Activated CD4-positive, alpha-beta T cell treated with anti-CD3 and anti-CD28 coated beads for 4 hours (primary cell): Measurements from ENCODE around the gene GRM5.

Experiments used
- DNase-seq, 2 donors: peaks; one replicate each; pipeline ENCODE4 v3.0.0-alpha.2; 2020

GRM5 gene

DNA sequence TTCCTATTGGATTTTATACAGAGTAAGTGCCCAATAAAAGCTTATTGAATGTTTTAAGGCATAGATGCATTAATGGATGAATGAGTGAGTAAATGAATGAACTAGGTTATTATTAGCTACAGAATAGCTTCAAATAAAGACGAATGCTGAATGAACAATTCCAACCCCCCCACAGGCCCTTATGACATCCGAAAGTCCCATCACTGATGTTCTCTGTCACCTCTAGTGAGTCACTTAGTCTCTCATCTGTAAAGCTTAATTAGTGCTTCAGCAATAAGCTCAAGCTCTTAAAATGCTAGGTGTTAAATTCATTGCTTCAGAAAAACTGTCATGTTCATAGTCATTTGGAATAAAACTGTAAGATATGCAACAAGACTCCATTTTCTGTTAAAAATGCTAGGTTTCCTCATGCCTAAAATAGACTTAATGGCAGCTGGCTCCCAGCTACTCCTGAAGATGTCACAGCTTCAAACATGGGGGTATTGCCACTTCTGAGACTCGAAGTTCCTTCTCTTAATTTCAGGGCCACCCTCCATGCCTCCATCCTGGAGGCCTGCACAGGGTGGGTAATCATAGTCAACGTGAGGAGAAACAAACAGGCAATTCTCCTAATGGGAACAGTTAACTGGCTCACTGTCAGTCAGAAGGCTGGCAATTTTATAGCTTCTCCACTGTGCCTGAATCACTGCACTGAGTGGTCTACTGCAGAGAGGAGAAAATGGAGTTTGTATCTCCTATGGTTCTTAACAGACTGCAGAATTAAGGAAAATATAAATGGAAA lies 373.3 kb downstream of the GRM5 start:
- no peak for DNase-seq

- DNase-seq = peak in 1 of 2 donors; percentile 1
Observed at GRCh38 chr11:88689548-88690240, 376.1 kb downstream of the GRM5 start.

DNA sequence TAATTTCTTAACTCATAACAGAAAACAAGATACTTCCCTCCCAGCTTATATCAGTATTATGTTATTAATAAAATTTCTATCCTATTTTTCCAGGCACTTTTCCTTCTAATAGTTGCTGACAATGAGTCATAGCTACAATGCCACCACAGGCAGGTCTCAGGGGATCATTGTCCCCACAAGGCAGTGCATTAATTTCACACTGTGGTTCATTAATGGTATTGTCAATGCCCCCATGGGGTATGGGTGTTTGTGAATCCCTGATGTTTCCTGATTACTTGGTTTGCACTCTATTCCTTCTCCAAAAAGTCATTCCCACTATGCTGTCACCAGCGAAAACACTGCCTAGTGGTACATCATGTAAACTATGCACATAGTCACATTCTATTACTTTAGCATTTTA lies 382.8 kb downstream of the GRM5 start:
- DNase-seq = no peak

DNA sequence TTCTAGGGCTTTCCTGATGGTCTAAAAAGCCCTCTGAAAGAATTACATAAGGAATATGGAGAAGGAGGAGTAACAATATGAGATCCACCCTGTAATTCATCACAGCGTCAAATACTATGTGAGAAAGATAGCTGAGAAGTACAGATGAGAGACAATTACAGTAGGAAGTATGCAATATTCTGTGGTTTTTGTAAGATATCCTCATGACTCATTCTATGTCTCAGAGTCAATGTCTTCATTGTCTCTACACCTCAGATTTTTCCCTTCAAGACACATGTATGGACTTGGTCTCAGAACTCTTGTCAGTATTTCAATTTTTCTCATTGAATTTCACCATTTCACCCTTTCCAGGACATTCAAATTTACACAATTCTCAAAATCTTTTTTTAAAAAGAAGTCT lies 385.0 kb downstream of the GRM5 start:
- no peak for DNase-seq

- no peak for DNase-seq
Observed at GRCh38 chr11:88666364-88666763, 399.4 kb downstream of the GRM5 start.

- DNase-seq = no peak
Observed at GRCh38 chr11:88657076-88657738, 408.6 kb downstream of the GRM5 start.

GRCh38 chr11:88656283-88656682 lies 409.5 kb downstream of the GRM5 start:
- DNase-seq = no peak

GRCh38 chr11:88655656-88656055 lies 410.1 kb downstream of the GRM5 start:
- no peak for DNase-seq

DNA sequence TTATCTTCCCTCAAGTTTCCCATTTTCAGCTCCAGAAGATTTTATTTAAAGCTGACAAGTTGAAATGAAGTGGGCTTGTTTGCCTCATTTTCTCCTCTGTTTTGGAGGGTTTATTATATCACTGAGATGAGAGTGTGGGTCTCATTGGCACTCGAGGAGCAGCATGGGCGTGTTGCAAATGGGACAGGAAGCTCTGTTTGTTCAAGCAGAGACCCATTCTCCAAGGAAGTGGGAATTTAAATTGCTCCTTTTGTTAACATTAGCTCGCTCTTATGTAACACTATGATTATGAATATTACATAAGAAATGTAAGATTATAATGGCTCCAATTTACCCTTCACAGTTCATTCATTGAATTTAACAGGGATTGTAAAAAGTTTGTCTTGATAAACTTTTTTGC lies 410.6 kb downstream of the GRM5 start:
- DNase-seq = no peak

GRCh38 chr11:88651556-88651955 lies 414.2 kb downstream of the GRM5 start:
- no peak for DNase-seq

DNA sequence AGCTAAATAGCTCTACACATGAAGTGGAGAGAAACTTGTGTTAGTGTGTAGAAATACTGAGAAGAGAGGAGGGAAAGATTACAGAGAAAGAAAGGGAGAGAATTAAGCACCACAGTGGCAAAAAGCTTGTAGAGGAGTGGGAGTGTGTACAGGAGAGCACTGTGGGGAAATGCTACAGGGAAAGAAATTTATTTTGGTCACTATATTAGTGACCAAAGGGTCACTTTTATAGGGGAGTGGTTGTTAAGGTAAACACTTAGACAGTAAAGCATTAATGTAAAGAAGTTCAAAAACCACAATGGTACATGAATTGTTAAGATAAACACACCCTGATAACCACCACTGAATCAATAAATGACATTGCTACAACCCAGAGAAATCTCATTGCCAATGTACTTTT lies 421.1 kb downstream of the GRM5 start:
- DNase-seq = no peak

DNA sequence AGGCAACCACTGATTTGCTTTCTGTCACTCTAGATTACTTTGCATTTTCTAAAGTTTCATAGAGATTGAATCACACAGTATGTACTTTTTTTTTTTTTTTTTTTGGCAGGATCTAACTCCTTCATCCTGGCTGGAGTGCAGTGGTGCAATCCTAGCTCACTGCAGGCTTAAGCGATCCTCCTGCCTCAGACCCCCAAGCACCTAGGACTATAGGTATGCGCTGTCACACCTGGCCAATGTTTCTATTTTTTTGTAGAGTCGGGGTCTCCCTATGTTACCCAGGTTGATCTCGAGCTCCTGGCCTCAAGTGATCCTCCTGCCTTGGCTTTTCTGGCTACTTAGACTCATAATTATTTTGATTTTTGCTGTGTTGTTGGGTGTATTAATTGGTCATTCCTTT lies 433.6 kb downstream of the GRM5 start:
- DNase-seq = no peak

- DNase-seq = no peak
Observed at GRCh38 chr11:88631497-88631896, 434.3 kb downstream of the GRM5 start.

DNA sequence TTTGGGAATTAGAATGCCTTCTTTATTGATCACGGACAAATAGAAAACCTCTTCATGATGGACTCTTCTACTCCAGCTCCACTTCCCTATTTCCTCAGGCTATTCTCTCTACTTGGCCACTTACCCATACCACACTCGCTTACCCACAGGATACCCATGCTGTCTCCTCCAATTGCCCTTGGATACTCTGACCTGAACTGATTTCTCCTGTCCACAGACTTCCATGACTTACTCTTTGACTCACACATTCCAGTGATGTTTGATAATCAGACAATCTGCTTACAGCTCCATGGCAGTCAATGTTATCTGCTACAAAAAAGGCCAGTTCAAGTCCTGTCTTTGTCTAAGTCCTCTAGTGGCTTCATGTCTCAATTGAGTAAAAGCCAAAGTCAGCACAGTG lies 436.3 kb downstream of the GRM5 start:
- no peak for DNase-seq

DNA sequence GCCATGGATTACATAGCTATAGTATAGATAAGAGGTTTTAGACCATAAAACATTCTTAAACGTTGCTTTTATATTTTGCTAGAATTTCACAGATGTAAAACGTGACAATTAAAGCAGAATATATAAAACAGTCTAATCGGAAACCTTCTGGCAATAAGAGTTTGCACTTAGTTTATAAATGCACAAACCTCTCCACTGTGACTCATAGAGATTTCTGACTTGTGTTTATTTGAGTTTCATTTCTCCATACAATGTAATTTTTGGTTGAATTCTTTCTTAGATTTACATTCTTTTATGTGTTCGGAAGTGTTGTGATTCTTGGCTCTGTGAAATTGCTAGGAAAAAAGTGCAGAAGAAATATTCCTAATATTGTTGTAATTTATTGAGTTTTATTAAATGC lies 439.6 kb downstream of the GRM5 start:
- no peak for DNase-seq

DNA sequence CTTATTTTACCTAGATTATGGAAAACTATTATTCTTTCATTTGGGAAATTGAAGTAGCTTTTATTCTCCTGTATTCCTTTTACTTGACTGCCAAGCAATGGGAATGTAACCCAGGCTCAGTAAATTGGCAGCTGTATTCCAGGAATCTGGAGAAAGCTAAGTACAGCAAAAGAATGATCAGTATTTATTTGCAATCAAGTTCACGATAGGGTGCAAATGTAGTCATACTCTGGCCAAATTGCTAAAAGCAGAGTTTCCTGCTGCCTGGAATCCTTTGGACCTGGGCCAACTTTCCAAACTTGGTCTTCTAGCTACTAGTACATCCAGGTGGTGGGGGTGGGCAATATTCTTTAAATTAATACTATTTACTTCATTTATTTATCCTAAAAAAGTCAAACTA lies 442.3 kb downstream of the GRM5 start:
- no peak for DNase-seq

- DNase-seq = no peak
Observed at GRCh38 chr11:88620568-88621130, 445.1 kb downstream of the GRM5 start.

DNA sequence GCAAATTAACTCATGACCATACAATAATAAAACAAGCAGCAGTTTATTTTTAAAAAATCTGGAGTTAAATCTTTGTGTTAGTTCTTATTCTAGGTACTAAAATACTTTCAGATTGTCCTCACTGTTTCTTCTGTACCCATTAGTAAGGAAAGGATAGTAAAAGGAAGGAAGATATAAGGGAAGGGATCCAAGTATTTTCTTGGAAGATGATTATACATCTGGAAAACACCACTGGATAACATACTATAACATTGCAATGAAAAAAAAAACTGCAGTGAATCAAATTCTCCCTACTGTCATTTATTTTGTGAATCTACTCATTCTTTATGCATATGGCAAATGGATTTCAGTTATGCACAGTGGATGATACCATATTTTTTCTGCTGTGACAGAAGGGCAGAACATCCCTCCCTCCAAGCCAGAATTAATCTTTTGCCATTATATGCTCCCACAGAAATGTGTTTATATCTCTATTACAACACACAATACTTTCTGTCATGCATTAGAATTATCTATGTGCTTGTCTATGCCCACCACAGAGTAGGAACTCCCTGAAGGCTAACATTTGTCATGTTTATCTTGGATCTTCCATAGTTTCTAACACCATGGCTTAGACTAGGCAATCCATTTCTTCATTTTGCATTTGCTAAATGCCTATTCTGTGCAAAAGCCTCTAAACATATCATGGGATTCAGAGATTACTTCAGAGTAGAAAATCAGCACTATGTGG lies 446.0 kb downstream of the GRM5 start:
- DNase-seq = no peak

GRCh38 chr11:88619071-88619425 lies 446.7 kb downstream of the GRM5 start:
- no peak for DNase-seq

GRCh38 chr11:88618327-88619070 lies 447.3 kb downstream of the GRM5 start:
- no peak for DNase-seq

DNA sequence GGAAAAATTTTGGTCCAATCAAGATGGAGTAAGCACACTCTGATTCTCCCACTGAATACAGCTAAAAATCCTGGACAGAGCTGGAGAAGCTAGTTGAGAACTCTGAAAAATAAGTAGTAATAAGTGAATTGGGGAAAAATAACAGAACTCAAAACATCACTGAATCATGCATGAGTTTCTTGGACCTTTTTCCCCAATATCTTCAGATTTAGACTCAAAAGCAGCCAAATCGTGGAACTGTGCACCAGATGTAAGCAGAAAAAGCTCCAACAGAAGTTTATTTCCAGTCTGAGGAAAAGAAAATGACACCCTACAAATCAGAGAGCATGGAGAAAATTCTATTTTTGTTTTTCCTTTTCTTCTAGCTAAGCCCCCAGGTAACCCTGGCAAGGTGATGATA lies 448.6 kb downstream of the GRM5 start:
- DNase-seq = no peak

- DNase-seq = no peak
Observed at GRCh38 chr11:88604260-88604659, 461.5 kb downstream of the GRM5 start.
